Gastroesophageal sphincter (tissue), 4 donors: Measurements from ENCODE around the gene MAN1A1. TPM values are rescaled to one million over a fixed set of nuclear protein-coding genes. Genes with fewer than 3 reads are reported as not detected.
A peak's percentile ranks its signal among the peaks of the same experiment; 100 is the strongest.

Experiments used
- ATAC-seq: fragments of 150-250 bp; one replicate; pipeline ENCODE4 v1.9.1; 2016; ENCODE audit warnings: mild to moderate bottlenecking, moderate library complexity
- H3K27ac ChIP-seq, 4 donors: fragments of 200-600 bp; sonication (generic) in 3 of 4; 1 replicate in 3 of 4; 2 replicates in 1 of 4; pipeline ENCODE4 v1.5.1; 2016 to 2019
- H3K27me3 ChIP-seq: fragments of 200-600 bp; sonication (generic); one replicate; pipeline ENCODE4 v1.5.1; 2019
- H3K36me3 ChIP-seq, 2 donors: fragments of 200-600 bp; sonication (generic); one replicate each; pipeline ENCODE4 v1.5.1; 2019; ENCODE audit warnings: control low read depth in 1 of 2
- H3K4me1 ChIP-seq, 3 donors: fragments of 200-600 bp; sonication (generic); 1 replicate in 2 of 3; 2 replicates in 1 of 3; pipeline ENCODE4 v1.5.1; 2016 to 2019; ENCODE audit warnings: control low read depth in 2 of 3
- H3K4me3 ChIP-seq, 2 donors: fragments of 200-600 bp; sonication (generic); one replicate each; pipeline ENCODE4 v1.5.1; 2019; ENCODE audit warnings: mild to moderate bottlenecking in 1 of 2, moderate library complexity in 1 of 2
- H3K9me3 ChIP-seq, 3 donors: fragments of 200-600 bp; sonication (generic); one replicate each; pipeline ENCODE4 v1.5.1; 2017 to 2019; ENCODE audit warnings: control low read depth in 2 of 3
- CTCF ChIP-seq, 4 experiments: fragments of 200-600 bp in 2 of 4; fragments of 450-650 bp in 2 of 4; sonication (generic) in 1 of 4; IDR thresholded peaks; one replicate each; pipeline ENCODE4 v1.5.1; 2017 to 2019; ENCODE audit warnings: antibody characterized with exemption in 4 of 4, mild to moderate bottlenecking in 2 of 4, moderate library complexity in 2 of 4
- EP300 ChIP-seq: sonication (generic); formaldehyde crosslinking; IDR thresholded peaks from one replicate; pipeline ENCODE4 v1.6.1; 2017; ENCODE audit warnings: antibody characterized with exemption, mild to moderate bottlenecking
- POLR2A ChIP-seq, 2 donors: fragments of 450-650 bp; IDR thresholded peaks; one replicate each; pipeline ENCODE4 v1.6.1; 2017; ENCODE audit warnings: antibody characterized with exemption in 2 of 2, mild to moderate bottlenecking in 2 of 2, moderate library complexity in 1 of 2
- POLR2AphosphoS5 ChIP-seq: sonication (generic); formaldehyde crosslinking; IDR thresholded peaks from one replicate; pipeline ENCODE4 v1.6.1; 2017; ENCODE audit warnings: antibody characterized with exemption
- WGBS, 2 donors: methylation state at CpG; one replicate each; pipeline ENCODE4 v1.1.5; 2018; ENCODE audit warnings: low coverage in 1 of 2; 5-methylcytosine and 5-hydroxymethylcytosine counted together
- total RNA-seq, 4 donors: library from RNA; depleted of rRNA; stranded (reverse); fragments of >200 nt; gene quantifications; one replicate each; pipeline ENCODE4 v1.1.0, GENCODE V29; 2016

MAN1A1 gene
- total RNA-seq, 4 donors from 2014 or later = 73.3 to 177 (median 110) TPM

DNA sequence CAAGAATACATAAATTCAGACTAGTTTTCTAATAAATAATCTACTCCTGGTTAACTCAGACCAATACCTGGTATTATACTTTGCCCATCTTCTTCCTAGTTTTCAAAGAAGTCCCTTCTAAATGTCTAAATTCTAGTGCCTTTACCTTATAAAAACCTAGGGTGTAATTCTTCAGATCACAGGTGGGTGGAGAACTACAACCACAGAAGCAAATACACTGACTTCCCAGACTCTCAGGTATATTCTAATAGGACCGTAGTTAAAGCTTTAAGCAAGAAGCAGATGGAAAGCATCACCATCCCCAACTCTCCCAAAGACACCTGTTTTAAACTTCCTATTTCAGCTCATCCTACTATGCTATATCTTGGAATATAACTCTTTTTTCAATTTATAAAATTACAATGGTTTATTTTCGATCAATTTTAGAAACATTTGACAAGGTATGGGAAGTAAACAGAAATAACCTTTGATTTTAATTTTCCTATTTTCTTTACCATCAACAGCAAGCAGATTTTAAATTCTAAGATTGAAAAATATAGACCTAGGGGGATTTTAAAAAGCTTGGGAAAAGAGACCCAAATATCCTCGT is 15.8 kb downstream of the MAN1A1 start:
- Histone ChIP-seq H3K9me3 (no peaks in the 10 kb centered on the region), H3K4me1 (peaks cover 0 to 83% (median 5%) of the 10 kb centered on the region in 3 donors), H3K27me3 (no peaks in the 10 kb centered on the region), H3K36me3 (peaks cover 0 to 3% of the 10 kb centered on the region in 2 donors), H3K27ac (no peak overlapping the region), H3K4me3 (no peak overlapping the region)
- 73 to 83% methylated on average over 3 of the region's 3 CpGs for WGBS, 2 donors
- peak; percentile 31 to 55 (median 42) for TF ChIP-seq CTCF (IDR thresholded peaks at IDR 0.05)
- no peak for TF ChIP-seq POLR2AphosphoS5
- no peak for TF ChIP-seq POLR2A (IDR thresholded peaks at IDR 0.05)
- ATAC-seq = no peak

DNA sequence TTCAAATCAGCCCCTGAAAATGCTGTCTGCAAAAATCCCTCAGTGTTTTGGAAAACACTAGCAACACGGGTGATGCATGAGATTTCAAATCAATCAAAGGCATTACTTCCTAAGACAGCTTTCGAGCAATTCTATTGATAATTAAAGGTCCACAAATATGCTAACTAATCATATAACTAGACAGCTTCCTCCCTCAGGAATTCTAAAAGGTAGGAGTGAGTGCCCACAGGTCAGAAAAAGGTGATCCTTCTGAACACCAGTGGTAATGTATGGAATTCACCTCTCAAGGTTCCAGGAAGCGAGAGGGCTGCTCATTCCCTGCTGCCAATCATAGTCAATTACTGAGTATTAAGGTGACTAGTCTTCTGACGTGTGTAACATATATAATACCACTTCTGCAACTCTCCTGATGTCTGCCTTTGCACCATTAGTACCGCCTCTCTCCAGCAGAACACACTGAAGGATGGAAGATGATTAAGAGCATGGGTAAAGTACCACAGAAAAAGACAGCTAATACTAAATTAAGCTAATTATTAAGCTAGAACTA is 16.4 kb downstream of the MAN1A1 start:
- 90 to 96% methylated on average over 5 of the region's 5 CpGs for WGBS, 2 donors
- ATAC-seq = no peak
- peaks cover 0 to 83% (median 5%) of the 10 kb centered on the region in 3 donors for H3K4me1 ChIP-seq

DNA sequence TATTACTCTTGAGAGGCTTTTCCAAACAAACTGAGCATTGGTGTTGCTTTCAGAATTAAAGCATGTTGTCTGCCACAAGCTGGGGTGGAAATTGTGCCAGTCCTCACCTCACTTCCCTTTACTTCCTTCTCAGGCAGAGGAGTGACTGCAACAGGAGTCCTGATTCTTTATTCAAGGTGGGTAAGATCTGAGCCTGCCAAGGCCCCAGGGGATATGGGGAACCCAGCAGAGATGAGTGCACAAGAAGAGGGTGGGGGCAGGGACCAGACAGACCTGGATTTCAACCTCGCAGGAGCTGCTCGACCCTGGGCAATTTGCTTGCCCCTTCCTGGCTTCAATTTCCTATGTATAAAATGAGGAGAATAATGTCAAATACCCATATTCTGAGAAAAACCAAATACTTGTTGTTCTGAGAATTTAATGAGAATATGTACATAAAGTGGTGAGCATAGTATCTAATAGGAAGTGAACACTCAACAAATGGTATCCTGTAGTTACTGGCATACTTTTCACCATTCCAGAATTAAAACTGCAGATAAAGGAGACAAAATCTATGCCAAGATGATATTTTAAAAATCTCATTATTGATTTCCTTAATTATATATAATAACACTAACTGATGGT is 17.8 kb downstream of the MAN1A1 start:
- no peak for ATAC-seq
- H3K27ac ChIP-seq = no peak overlapping the region
- H3K27me3 ChIP-seq = no peaks in the 10 kb centered on the region
- peaks cover 0 to 9% of the 10 kb centered on the region in 2 donors for H3K36me3 ChIP-seq
- peaks cover 0 to 76% (median 0%) of the 10 kb centered on the region in 3 donors for H3K4me1 ChIP-seq
- no peaks in the 10 kb centered on the region for H3K9me3 ChIP-seq
- TF ChIP-seq CTCF (IDR thresholded peaks at IDR 0.05) = no peak
- 100% methylated on average over 2 of the region's 2 CpGs; no CpG with 5 or more reads in 1 of the 2 donors for WGBS, 2 donors
- H3K4me3 ChIP-seq = no peak overlapping the region

More for the DNA sequence above, 16.4 kb downstream of the MAN1A1 start:
- H3K27ac ChIP-seq = no peak overlapping the region
- H3K36me3 ChIP-seq = peaks cover 0 to 3% of the 10 kb centered on the region in 2 donors
- TF ChIP-seq EP300 (no peak), CTCF (IDR thresholded peaks at IDR 0.05) (no peak), POLR2A (IDR thresholded peaks at IDR 0.05) (no peak), POLR2AphosphoS5 (no peak)
- no peaks in the 10 kb centered on the region for H3K9me3 ChIP-seq
- H3K4me3 ChIP-seq = no peak overlapping the region
- H3K27me3 ChIP-seq = no peaks in the 10 kb centered on the region

DNA sequence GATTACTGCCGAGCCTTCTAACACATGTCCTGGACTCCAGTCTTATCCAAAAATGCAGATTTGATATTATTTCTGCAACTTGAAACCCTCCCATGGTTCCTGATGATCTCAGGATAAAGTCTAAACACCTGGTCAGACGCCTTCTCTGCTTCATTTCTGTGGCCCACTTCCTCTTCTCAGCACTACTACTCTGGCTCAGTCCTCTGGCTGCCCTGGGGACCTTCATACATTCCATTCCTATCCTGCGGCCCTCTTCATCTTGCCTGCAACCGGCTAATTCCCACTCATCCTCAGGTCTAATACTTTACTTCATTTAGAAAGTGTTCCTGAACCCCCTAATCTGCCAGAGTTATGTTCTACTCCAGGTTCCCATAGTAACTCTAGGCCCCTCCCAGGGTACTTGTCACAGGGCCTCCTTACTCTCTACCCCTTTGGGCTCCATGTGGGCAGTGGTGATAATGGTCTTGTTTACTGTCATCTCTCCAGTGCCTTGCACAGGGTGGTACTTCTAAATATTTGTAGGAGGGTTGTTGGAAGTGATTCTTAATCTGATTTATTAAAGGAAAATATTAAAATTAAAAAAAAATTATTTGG is 18.9 kb downstream of the MAN1A1 start:
- H3K4me1 ChIP-seq = peaks cover 0 to 68% (median 0%) of the 10 kb centered on the region in 3 donors
- no peak overlapping the region for H3K4me3 ChIP-seq
- no peak for ATAC-seq
- 89 to 92% methylated on average over 3 to 4 of the region's 4 CpGs for WGBS, 2 donors
- no peak overlapping the region for H3K27ac ChIP-seq
- H3K9me3 ChIP-seq = no peaks in the 10 kb centered on the region
- no peak for TF ChIP-seq POLR2AphosphoS5
- TF ChIP-seq CTCF (IDR thresholded peaks at IDR 0.05) = no peak
- no peak for TF ChIP-seq POLR2A (IDR thresholded peaks at IDR 0.05)
- TF ChIP-seq EP300 = no peak
- no peaks in the 10 kb centered on the region for H3K27me3 ChIP-seq
- H3K36me3 ChIP-seq = peaks cover 0 to 9% of the 10 kb centered on the region in 2 donors
